Left renal pelvis (tissue), 4 donors: ENCODE results near the gene CXorf58. TPM values are rescaled to one million over a fixed set of nuclear protein-coding genes. Genes with fewer than 3 reads are reported as not detected.
A peak's percentile ranks its signal among the peaks of the same experiment; 100 is the strongest.

Experiments used
- DNase-seq, 4 donors: peaks; one replicate each; pipeline ENCODE4 v3.0.0-alpha.2; 2013; ENCODE audit warnings: low read depth in 4 of 4, low spot score in 3 of 4
- polyA plus RNA-seq, 4 donors: library from polyadenylated mRNA; unstranded; fragments of 120-200 nt; gene quantifications; one replicate each; pipeline ENCODE4 v1.2.1, GENCODE V29; 2013; ENCODE audit not compliant: insufficient read length in 4 of 4

The CXorf58 gene
- polyA plus RNA-seq, 4 donors = 0.15 to 0.23 (median 0.17) TPM; not detected in 1

- DNase-seq = no peak
Observed at GRCh38 chrX:23898412-23898959, 9.3 kb upstream of the CXorf58 start.

GRCh38 chrX:23900220-23900797, 7.5 kb upstream of the CXorf58 start:
- DNase-seq = no peak

- no peak for DNase-seq
Observed at GRCh38 chrX:23901060-23901459, 6.7 kb upstream of the CXorf58 start.

GRCh38 chrX:23901805-23902204, 6.0 kb upstream of the CXorf58 start:
- DNase-seq = peak in 1 of 4 donors; percentile 61

GRCh38 chrX:23902419-23902818, 5.4 kb upstream of the CXorf58 start:
- peak in 1 of 4 donors; percentile 46 for DNase-seq

GRCh38 chrX:23904096-23904495, 3.7 kb upstream of the CXorf58 start:
- DNase-seq = no peak

- DNase-seq = no peak
Observed at GRCh38 chrX:23907111-23907497, 702 bp upstream of the CXorf58 start.

GRCh38 chrX:23908219-23909004, 606 bp downstream of the CXorf58 start:
- DNase-seq = no peak

GRCh38 chrX:23911126-23911835, 3.5 kb downstream of the CXorf58 start:
- no peak for DNase-seq

GRCh38 chrX:23919148-23919547, 11.3 kb downstream of the CXorf58 start:
- no peak for DNase-seq

- no peak for DNase-seq
Observed at GRCh38 chrX:23919706-23920320, 12.0 kb downstream of the CXorf58 start.

- no peak for DNase-seq
Observed at GRCh38 chrX:23926015-23926414, 18.2 kb downstream of the CXorf58 start.

- DNase-seq = no peak
Observed at GRCh38 chrX:23930894-23931604, 23.2 kb downstream of the CXorf58 start.

- DNase-seq = no peak
Observed at GRCh38 chrX:23932046-23932445, 24.2 kb downstream of the CXorf58 start.

- DNase-seq = no peak
Observed at GRCh38 chrX:23935106-23935505, 27.3 kb downstream of the CXorf58 start.

GRCh38 chrX:23936180-23936579, 28.4 kb downstream of the CXorf58 start:
- no peak for DNase-seq

GRCh38 chrX:23937100-23937499, 29.3 kb downstream of the CXorf58 start:
- DNase-seq = no peak

- DNase-seq = no peak
Observed at GRCh38 chrX:23938690-23939089, 30.9 kb downstream of the CXorf58 start.

- no peak for DNase-seq
Observed at GRCh38 chrX:23939203-23939602, 31.4 kb downstream of the CXorf58 start.

- DNase-seq = no peak
Observed at GRCh38 chrX:23944234-23944633, 36.4 kb downstream of the CXorf58 start.
